Activated CD8-positive, alpha-beta memory T cell treated with anti-CD3 and anti-CD28 coated beads, Interleukin-2, amount 50 U/mL, for 24 hours (primary cell): ENCODE data around the gene NEK6.

Experiments used
- DNase-seq: peaks from one replicate; pipeline ENCODE4 v3.0.0-alpha.2; 2020; ENCODE audit errors: extremely low read depth

Gene NEK6

DNA sequence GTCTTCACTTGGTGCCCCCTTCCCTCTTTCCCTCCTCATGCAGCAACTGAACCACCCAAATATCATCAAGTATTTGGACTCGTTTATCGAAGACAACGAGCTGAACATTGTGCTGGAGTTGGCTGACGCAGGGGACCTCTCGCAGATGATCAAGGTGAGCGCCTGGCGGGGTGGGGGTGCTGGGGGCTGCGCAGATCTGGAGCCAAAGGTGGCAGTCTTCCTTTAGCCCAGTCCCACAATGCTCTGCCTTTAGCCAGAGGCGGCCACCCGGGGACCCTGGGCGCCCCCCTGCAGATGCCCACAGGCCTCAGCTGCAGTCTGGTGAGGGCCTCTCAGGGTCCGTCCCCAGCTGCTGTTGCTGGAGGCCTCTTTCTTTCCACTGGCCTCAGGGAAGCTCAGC, 63.7 kb downstream of the NEK6 start:
- DNase-seq: no peak

DNA sequence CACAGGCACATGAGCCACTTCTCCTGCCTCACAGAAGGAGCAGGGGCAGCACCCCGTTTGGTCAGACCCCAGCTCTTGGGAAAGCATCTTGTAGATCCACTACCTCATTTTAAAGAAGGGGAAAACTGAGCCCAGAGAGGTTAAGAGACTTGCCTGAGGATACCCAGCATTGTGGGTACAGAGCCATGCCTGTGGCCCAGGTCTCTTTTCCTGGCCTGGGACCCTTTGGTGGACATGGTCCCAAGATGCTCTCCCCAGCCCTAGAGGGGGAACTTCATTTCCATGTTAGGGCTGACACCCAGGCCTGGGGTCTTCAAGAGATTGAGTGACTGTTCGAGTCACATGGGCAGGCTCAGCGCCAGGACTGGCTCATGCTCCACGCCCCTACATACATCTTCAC, 64.2 kb downstream of the NEK6 start:
- DNase-seq: no peak

DNA sequence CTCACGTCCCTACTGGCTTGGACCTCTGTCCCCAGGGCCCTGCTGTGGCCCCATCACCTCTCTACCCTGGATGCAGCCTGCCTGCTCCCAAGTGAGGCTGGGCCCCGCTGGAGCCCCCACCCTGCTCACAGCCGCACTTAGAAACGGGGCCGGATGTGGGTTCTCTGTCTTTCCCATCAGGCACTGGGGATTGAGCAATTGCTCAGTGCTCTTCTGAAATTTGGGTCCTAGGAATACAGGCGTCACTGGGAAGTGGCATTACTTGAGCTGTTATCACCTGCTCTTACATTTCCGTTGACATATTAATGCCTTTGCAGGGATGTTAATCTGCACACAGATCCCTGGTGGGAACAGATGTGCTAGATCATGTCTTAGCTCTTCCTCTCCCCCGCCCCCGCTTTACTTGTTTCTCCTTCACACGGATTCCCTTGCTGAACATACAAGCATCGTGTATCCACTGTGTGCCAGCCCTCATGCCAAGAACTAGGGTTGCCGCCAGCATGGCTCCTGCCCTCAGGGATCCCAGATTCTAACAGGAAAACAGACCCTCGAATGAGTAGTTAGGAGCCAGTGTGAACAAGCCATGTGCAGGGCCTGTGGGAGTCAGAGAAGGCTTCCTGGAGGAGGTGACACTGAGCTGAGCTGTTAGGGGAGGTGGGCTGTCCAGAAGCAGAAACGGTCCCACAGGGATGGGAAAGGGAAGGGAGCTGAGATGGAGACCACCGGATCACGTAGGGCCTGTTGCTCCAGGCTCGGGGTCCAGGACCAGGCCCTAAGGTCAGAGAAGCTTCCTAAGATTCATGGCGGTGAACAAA, 65.1 kb downstream of the NEK6 start:
- DNase-seq: no peak

DNA sequence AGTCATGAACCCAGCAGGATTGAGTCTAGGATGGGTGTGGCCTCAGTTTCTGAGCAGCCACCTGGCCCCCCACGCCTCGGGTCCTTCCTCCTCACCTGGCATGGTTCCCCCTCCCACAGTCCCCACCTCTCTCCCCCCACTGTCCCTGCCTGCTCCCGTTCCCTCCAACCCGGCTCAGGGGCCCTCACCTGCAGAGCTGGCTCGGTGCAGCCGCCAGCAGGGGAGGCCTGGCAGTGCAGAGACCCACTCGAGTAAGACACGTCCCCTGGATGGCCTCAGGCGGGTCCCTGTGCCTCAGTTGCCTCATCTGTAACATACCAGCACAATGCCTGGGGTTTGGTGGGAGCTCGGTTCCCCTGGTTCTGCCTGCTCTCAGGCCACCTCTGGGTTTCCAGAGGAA, 66.2 kb downstream of the NEK6 start:
- DNase-seq: no peak

DNA sequence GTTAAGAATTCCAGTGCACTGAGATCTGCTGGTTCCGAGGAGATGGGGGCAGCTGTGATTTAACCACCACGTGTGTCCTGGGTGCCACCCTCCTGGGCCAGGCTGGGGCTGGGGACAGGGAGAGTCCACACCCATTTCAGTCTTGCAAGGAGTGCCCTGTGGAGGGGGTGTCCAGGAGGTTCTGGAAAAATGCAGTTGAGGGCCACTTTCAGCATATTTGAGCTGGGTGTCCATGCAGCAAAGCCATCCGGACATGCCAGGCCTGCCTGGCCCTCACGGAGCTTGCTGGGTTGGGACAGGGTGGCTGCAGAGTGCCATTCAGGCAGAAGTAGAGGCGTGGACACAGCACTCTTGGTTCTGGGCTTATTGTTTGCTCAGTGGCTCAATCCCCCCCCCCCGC, 68.1 kb downstream of the NEK6 start:
- DNase-seq: no peak

DNA sequence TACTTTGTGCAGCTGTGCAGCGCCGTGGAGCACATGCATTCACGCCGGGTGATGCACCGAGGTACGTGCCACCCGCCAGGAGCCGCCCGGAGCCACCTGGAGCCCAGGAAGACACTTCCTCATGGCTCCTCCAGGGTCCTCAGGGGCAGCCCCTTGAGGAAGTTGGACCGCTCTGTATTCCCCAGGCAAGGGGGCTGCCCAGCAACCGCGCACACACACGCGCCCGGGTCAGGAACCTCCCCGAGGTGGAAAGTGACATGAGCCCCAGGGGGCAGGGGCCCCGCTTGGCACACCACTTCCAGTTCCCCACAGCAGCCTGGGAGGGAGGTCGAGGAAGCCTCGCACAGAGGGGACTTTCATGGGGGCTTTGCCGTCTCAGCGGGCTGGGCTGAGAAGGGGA, 68.6 kb downstream of the NEK6 start:
- DNase-seq: no peak

DNA sequence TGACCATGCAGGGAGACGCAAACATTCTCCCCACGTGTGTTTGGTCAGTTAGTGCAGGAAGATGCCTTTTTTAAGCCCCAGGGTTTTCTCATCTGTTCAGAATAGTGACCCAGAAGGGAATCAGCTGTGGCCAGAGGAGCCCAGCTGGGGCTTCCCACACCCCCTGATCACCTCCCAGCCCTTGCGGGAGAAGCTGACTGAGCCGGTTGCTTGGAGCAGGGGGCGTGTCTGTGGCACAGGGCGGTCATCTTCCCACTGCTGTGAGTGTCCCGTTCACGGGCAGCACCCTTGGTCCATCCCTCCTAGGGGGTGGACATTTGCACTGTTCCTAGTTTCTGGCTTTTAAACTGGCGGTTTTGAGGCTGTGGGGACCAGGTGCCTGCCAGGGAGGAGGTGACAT, 69.7 kb downstream of the NEK6 start:
- no peak for DNase-seq

DNA sequence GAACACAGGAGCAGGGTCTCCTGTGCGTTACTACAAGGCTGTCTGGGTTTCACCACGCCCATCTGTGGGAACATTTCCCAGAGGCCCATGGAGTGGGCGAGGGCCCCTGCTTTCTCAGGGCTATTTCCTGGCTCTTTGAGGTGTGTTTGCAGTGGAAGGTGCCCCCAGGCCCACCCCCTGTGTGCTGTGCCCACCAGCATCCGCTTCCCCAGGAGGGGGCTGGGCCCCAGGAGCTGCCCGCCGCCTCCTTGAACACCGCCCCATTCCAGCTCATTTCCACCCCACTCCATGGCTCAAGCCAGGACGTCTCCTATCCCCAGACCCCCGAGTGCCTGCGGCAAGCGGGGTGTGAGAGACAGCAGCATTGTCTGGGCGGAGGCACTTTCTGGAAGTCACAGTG, 70.5 kb downstream of the NEK6 start:
- DNase-seq: no peak

DNA sequence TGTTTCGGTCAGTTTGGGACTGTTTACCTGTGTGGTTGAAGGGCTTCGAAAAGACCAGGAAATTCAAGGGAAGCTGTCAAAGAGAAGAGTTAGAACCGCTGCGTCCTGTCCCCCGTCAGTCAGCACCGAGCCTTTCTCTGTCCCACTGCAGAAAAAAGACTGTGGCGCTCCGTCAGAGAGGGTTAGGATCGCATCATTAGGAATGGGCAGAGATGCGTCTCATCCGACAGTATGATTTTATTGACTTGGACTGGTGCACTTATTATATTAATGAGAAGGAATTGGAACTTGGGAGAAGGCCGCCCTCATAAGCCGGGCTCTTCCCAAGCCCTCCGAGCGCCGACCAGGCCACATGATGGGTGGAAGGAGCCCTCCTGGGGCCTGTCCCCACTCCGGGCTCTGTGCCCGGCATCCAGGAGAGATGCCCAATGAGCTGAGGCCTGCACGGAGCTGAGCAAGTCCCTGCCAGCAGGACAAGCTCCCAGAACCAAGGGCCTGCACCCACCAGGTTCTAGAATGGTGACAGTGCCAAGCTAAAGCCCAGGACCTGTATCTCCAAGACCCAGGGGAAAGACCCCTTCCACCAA, 71.5 kb downstream of the NEK6 start:
- no peak for DNase-seq

DNA sequence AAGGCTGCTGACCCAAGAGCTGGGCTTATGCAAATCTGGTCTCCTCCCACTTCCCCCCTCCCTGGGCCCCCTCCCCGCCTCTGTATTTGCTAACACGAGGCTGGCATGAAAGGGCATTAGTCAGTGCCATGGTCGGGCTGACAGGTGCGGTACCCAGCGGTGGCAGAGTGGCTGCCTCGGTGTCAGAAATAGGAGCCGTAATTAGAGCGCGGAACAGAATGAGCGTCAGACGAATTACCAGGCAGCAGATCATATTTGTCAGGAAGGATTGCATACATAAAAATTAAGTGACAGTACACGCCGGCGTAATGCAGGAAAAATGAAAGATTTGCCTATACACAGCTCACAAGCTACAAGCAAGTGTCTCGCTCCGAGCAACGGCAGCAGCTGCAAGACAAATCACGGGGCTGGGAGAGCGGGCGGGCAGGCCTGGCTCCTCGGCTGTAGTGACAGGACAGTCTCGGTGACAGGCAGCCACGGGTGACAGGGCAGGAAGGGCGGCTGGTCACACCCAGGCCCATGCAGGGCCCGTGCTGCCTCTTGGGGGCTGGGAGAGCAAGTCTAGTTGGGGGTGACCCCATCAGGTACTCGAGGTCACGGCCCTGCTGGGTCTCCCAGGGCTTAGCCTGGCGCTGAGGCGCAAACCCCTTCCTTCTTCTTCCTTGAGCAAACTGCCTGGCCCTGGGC, 72.4 kb downstream of the NEK6 start:
- DNase-seq: no peak

DNA sequence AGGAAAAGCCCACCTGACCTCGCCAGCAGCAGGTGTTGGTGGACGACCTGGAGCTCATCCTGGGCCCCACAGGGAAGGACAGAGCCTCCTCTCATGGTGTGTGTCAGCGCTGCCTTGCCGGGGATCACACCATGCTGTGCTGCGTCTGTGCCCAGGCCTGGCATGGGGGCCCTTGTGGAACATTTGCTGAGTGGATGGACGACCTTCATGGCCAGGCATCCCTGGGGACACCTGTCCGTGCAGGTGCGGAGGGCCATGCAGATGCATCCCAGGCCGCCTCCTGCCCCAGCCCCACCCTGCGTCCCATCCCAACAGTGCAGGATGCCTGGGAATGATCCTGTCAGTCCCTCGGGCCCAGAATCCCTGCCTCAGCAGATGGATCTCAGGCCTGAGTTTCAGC, 73.8 kb downstream of the NEK6 start:
- no peak for DNase-seq

DNA sequence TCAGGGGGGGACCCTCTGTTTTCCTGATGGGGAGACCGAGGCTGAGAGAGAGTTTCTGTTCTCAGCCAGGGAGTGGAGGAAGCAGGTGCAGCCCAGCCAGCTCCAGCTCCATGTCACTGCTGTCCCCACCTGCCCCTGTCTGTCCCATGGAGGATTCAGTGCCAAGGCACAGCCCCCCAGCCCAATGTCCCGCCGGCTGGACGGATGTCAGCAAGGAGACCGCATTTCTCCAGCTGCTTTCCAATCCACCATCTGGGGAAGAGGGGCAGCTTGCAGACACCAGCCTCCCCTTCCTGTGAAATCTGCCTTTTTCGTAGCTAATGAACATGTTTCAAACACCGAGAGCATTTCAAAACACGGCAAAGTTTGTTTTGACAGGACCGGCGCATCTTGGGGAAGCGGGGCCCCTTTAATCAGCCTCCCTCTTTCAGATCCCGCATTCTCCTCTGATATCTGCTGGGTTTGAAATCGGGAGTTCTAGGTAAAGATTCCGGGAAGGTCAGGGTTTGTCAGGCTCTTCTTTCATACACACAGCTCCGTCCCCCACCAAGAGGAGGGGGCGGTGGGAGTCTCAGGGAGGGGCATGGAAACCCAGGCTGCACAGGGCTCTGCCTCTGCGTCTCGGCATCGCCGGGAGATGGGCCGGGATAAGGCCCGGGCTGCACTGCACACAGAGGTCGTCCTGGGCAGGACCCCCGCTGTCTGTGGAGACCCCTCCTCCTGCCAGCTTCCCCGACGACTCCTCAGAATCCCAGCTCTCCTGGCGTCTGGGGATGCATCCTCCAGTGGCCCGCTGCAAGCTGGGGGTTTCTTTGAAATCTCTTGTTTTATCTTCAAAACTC, 74.8 kb downstream of the NEK6 start:
- DNase-seq: no peak

DNA sequence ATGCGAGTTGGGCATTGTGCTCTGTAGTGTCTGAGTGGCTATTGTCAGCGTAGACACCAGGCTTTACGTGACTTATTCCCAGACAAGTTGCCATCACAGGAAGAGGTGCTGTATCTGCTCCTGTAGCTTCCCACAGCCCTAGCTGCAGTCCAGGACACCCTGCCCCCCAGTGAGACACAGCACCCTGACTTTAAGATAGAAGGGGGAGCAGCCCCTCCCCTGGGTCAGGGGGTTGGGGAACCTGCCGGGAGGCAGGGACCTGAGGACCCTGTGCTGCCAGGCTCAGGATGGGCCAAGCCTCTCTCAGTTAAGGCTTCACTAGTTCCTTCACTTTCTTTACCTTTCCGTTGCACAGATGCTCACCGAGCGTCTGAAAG, 75.4 kb downstream of the NEK6 start:
- no peak for DNase-seq

DNA sequence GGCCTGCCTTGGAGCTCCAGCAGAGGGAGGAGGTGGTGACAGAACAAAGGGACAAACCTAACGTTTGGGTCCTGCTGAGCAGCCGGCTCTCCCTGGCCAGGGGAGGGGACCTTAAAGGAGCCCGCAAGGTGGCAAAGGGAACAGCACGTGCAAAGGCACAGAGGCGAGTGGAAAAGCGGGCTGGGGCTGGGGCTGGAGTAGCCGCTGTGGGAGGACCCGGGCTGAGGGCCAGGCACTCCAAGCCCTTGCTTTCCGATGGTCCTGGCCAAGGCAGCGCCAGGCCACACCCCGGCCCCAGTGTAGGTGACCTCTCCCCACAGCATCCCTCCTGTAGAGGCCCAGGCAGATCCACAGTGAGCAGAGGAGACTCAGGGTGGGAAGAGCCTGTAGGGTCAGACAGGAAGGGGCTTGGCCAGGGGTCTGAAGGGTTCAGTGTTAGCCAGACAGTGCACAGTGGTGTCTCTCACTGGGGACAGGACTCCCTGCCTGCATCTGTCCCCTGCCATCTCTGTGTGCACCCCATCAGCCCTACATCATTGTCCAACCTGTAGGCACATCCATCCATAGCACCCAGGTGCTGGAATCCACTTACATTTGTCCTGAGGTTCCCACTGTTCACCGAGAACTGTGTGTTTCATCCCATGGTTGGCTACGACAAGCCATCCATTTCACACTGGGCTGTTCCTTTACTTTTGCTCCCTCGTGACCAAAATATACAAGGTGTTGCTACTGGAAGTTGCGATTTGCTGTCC, 77.0 kb downstream of the NEK6 start:
- DNase-seq: no peak

DNA sequence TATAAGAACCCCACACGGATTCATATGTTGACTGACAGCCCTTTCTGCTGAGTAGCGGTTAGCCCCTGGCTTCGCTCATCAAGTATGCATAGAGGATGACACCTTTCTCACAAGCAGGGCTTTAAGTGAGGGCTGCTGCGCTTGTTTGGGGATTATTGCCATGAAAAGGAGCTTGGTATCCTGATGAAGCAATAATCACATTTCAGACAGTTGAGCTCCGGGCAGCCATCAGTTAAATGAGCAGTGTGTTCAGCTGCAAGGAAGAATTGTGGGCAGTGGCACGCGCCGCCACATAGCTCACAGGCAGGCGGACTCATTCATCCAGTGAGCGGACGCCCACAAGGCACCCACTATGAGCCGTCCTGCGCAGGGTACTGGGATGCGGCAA, 77.6 kb downstream of the NEK6 start:
- no peak for DNase-seq

DNA sequence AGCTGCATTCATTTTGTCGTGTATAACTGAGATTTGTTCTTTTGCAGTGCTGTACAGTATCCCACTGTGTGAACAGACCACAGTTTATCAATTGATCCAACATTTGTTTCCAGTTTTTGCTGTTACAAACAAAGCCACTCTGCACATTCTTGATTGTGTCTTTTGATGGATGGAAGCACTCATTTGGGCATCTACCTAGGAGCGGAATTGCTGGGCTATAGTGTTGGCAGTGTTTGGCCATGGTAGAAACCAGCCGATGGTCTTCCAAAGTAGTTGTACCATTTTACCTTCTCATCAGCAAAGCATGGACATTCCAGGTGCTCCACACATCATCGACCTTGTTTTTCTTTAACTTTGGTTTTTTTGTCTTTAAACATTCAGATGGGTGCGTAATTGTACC, 79.8 kb downstream of the NEK6 start:
- no peak for DNase-seq

DNA sequence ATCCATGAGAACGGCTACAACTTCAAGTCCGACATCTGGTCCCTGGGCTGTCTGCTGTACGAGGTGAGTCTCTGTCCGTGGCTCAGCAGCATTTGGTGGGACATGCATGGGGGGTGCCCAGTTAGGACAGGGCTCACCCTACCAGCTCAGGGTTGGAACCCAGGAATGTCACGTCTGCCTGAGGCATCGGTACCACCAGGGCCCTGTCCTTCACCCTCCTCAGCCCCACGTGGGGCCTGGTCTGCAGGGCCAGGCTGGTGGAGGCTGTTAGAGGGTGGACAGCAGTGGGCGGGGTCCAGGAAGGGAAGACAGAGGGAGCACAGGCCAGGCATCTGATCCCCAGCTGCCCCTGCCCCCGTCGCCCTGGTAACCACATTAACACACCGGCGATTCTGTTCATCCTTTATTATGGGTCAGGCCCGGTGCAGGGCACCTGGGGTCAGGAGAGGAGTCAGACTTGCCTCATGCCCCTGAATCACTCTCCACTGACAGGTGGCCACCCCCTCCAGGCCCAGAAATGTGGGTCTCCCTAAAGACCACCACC, 81.9 kb downstream of the NEK6 start:
- DNase-seq: no peak

DNA sequence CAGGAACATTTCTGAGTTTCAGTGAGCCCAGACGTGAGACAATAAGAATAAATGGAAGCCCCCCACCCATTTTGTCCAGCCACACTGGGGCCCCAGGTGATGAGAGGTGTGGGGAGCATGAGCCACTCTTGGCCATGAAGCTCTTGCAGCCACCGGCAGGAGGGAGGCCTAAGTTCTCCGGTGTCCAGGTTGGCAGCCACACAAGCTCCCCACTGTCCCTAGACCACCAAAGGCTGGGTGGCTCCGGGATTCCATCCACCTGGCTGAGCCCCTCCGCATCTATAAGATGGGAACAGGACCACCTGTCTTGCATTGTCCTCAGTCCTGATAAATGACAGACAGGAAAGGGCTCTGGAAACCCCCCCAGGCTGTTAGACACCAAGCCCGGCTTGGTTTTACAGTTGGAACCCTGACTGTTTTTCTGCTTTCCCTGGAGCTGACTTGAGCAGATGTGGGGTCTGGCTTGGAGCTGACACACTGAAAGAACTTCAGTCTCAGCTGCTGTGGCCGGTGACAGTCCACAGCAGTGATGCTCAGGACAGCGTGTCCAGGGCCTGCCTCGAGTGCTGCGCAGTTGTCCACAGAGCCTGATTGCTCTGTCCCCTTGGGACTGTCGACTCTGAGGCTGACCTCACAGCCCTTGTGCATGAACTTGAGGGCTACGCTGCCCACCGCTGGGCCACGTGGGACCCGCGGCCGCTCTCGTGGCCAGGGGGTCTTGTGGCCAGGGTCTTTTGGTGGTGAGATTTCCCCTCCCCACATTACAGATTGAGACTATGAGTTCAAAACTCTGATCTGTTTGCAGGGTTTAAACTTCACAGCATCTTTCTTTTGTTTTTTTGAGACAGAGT, 82.7 kb downstream of the NEK6 start:
- no peak for DNase-seq

DNA sequence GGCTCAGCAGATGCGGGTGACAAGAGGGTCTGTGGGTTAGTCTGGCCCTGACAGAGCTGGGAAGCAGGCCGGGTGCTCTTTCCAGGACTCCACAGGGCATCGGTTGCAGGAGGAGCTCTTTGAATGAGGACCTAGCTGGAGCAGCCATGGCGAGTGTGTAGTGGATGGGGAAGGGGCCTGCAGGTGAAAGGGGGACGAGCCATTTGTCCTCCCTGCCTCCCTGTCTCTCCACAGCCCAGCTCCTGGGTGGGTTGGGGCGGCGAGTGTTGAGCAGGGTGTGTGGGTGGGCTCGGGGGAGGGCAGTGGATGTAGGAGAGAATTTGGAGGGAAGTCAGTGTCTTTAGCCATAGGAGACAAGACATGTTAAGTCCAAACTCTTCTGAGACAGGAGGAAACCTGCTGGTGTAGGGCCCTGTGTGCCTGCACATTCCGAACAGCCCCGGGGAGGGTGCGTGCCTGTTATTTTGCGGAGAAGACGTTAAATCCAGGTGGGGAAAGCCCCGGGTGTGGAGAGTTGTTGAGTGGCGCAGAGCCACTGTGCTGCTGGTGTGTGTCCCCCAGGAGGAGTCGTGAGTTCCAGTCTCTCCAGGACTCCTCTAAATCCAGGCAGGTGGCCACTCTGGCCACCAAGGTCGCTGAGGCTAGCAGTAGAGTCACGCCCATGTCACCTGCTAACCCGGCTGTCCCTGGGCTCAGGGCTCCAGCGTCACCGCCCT, 83.9 kb downstream of the NEK6 start:
- DNase-seq: no peak

DNA sequence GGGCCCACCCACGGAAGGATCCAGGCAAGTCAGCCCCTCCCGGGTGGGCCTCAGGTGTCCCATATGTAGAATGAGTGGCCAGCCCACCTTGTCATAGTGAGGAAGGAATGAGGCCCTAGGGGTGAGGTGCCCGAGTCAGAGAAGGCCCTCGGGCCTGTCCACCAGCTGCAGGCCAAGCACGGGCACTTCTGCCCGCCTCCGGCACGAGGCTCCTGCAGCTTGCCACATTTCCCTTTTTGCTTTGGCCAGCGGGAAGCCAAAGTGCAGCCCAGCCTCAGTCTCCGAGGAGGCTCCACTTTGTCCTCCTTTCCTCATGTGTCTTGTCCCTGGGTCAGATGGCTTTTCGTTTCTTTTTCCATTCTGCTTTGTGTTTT, 84.6 kb downstream of the NEK6 start:
- DNase-seq: no peak
